Stimulated activated CD4-positive, alpha-beta T cell treated with anti-CD3 and anti-CD28 coated beads, Interleukin-15, amount 100 ng/mL, for 24 hours (primary cell): ENCODE data around the gene HMGXB3.
A peak's percentile ranks its signal among the peaks of the same experiment; 100 is the strongest.

Experiments
- DNase-seq: peaks from one replicate; pipeline ENCODE4 v3.0.0-alpha.2; 2020

HMGXB3 gene

DNA sequence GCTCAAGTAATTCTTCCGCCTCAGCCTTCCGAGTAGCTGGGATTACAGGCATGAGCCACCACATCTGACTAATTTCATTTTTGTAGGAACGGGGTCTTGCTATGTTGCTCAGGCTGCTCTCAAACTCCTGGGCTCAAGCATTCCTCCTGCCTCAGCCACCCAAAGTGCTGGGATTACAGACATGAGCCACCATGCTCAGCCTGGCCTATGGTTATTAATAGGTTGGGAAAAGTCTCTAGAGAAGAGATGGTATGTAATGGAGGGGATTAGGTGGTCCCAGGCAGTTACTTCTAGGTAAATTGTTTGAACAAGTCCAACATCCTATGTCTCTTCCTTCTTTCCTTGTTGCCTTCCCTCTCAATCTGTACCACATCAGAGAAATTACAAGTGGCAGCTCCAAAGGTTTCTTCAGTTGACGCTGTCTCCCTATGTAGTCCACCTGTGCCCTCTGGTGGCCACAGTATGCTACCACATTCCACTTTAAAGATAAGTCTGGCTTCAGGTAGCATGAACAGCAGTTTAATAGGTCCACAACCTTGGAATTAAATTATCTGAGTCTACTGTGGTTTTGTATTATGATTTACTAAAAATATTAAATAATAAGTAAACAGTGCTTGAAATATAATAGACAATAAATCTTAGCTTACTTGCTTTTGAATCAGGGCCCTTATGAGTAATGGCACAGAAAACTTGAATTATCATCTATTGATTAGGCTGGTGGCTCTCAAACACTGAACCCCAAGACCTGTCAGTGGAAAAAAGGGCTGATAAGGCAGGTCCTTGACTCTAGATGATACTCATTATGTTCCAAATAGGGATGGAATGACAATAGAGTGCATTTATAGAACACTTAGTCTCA lies 9.8 kb upstream of the HMGXB3 start:
- peak; percentile 74 for DNase-seq

DNA sequence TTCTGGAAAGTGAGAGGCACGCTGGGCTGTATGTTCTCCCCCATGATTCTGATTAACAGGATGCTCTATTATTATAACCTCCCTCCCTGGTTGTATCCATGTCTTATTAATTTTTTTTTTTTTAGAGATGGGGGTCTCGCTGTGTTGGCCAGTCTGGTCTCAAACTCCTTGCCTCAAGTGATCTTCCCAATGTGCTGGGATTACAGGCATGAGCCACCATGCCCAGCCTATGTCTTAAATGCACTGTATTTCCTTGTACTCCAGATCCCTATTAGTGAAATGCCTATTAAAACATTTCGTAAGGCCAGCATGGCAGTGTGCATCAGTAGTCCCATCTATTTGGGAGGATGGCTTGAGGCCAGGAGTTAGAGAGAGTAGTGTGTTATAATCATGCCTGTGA lies 7.1 kb upstream of the HMGXB3 start:
- DNase-seq, result no peak

DNA sequence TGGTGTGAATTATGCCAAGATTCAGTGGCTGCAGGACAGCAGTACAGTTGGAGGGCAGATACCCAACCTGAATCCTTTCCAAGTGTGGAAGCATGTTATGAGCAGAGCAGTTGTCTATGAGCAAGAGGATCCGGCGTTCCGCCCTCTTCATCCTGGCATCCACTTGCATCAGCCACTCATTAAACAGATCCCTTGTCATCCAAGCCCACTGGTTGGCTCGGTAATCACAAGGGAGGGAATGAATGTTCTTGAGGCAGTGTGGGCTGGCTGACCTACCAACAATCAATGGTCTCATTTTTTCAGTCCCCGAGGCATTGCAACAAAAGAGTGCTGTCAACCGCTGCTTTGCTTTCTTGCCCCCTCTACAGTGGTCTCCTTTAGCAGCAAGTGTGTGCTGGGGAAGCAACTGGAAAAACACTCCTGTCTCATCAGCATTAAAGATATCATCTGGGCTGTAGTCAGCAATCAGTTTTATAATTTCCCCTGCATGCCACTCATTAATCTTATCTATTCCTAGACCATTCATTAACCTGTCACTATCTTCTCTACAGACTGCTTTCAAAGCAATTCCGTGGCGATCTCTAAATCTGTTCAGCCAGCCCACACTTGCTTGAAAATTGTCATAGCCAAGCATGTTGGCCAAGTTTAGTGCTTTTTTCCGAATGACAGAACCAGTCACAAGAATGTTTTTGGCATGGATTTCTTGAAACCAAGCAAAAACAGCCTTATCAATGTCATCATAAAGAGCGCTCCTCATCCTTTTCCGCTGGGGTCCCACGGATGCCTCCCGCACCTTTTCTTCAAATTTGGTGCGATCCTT lies 4.9 kb upstream of the HMGXB3 start:
- no peak for DNase-seq

GRCh38 chr5:149996205-149996890 lies 4.2 kb upstream of the HMGXB3 start:
- no peak for DNase-seq

DNA sequence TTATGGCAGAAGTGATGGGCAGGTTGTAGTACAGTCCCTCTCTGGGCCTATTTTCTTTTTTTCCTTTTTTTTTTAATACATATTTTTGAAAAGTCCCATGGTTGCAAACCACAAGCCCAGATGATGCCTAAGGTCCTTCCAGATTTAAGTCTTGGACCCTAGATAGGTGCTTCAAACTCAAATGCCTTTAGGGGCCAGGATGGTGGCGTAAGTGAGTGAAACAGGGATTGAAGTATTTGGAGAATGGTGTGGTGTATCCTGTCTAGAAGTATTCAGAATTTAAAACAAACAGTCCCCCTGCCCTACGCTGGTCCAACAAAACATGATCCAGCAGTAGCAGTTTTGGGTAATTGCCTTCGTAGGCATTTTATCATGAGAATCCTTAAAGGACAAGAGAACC lies 2.3 kb upstream of the HMGXB3 start:
- DNase-seq, result no peak

DNA sequence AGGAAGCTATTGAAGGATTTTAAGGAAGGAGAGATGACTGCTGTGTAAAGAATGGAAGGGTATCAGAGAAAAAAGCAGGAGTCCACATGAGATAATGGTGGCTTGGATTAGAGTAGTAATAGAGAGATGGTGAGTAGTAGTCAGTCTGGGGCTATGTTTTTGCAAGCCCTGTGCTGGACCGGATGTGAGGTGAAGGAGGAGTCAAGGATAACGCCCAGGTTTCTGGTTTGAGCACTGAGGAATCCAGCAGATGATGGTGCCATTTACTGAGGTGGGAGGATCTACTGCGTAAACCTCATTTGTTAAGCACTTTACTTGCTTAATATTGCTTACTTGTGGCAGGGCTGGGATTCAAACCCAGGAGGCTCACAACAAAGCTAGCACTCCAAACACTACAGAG lies 1.2 kb upstream of the HMGXB3 start:
- DNase-seq, result no peak

DNA sequence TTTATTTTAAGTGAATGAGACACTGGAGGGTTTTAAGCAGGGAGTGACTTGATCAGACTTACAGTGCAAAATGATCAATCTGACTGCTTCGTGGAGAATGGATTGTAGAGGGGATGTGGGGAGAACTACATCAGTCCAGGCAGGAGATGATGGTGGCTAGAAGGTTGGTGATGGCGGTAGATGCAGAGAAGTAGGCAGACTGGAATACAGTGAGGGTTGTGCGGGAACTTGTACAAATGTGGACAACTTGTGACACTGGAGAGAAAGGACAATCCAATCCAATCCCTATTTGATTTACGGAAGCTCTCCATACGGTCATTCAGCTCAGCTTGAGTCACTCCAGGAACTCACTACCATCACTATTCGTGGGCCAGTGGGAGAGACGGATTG lies 678 bp upstream of the HMGXB3 start:
- DNase-seq, result no peak

- DNase-seq, result peak; percentile 59
Observed at GRCh38 chr5:150000990-150001659, 586 bp downstream of the HMGXB3 start.

DNA sequence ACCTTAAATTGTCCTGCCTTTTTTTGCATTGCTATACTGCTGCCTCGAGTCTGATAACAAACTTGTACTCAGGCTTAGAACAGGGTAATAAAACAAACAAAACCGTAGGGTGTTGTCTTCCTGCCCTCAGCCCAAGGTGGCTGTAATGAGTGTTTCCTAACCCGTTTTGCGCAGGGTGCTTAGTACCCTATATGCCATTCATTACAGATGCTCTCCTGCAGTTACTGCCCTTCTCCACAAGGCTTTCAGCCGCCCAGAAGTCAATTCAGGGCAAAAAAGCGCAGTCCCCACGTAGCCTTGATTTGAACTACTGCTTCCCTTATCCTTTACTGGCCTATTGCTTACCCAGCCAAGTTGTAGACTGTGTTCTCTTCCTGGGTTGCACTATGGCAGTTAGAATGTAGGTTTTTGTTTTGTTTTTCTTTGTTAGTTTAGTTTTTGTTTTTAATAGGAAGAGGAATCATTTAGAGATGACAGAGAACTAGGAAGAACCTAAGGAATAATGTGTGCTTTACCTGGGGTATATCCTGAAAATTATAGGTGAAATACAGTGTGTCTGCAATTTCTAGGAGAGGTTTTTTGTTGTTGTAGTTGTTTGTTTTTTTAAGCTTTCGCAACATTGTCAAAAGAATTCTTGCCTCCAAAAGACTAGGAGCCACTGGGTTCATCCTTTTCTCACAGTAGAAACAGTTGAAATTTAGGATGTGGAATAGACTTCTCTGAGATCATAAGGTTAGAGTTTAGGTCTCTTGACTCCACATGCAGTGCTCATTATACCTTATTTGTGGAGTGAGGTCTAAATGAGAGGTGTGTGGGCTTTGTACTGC lies 1.3 kb downstream of the HMGXB3 start:
- DNase-seq, result peak; percentile 65

- no peak for DNase-seq
Observed at GRCh38 chr5:150006318-150006717, 5.8 kb downstream of the HMGXB3 start.

DNA sequence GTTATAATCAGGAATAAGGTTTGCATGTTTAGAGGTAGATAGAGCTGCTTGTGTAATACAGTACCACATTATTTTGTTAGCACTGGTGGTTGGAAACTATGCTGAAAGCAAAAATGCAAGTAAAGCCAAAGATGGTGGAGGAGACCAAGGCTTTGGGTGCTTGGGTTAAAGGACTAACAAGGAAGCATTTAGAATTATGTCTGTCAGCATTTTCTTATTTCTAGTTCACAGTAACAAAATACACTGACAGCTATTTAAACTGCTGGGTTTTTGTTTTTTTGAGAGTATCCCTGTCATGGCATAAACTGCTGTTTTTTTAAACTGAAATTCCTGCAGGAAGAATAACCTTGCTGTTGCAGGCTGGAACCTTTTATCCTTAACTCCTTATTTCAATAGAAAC lies 6.5 kb downstream of the HMGXB3 start:
- no peak for DNase-seq

GRCh38 chr5:150009671-150010387 lies 9.3 kb downstream of the HMGXB3 start:
- no peak for DNase-seq

- no peak for DNase-seq
Observed at GRCh38 chr5:150013931-150014330, 13.4 kb downstream of the HMGXB3 start.

- DNase-seq, result no peak
Observed at GRCh38 chr5:150014456-150014855, 13.9 kb downstream of the HMGXB3 start.

GRCh38 chr5:150015415-150015814 lies 14.9 kb downstream of the HMGXB3 start:
- DNase-seq, result no peak

- no peak for DNase-seq
Observed at GRCh38 chr5:150016537-150016936, 16.0 kb downstream of the HMGXB3 start.

- DNase-seq, result no peak
Observed at GRCh38 chr5:150017226-150018005, 16.9 kb downstream of the HMGXB3 start.

- no peak for DNase-seq
Observed at GRCh38 chr5:150020249-150020648, 19.7 kb downstream of the HMGXB3 start.

- no peak for DNase-seq
Observed at GRCh38 chr5:150021491-150022157, 21.1 kb downstream of the HMGXB3 start.

- DNase-seq, result no peak
Observed at GRCh38 chr5:150022158-150022531, 21.6 kb downstream of the HMGXB3 start.
